ENCODE data around the gene B4GALT5. TPM values are rescaled to one million over a fixed set of nuclear protein-coding genes. Genes with fewer than 3 reads are reported as not detected.

The B4GALT5 gene
- polyA plus RNA-seq, 1 of the 3 experiments (the other 2 are of a cell fraction): 35.1 TPM

GRCh38 chr20:49599746-49600113 is 113.9 kb downstream of the B4GALT5 start:
- ChIA-PET CTCF (interaction anchor here (1.3 to 18.3 kb wide), 4 partner anchors 9 to 246 kb away, joined by 4 to 556 read pairs (median 12); no protein-coding TSS in a partner anchor), POLR2A (no interaction called here)
- DNase-seq: no peak
- Histone ChIP-seq H3K4me1 (ENCODE audit: control insufficient read depth in 1 of 2, insufficient read depth in 2 of 2, low read depth in 1 of 2, low read length in 1 of 2) (peaks cover 0 to 5% of the 10 kb centered on the region in 2 experiments; a peak in 1 of 4 replicates), H3K9ac (no peak overlapping the region), H3K27ac (ENCODE audit: low read depth in 2 of 2, low read length in 1 of 2) (no peak overlapping the region), H3K4me2 (no peak overlapping the region), H3K27me3 (ENCODE audit: insufficient read depth) (no peaks in the 10 kb centered on the region), H3K9me2 (no peaks in the 10 kb centered on the region), H3K36me3 (replicated peaks in 1 of 2; ENCODE audit: control insufficient read depth in 1 of 2, insufficient read depth in 2 of 2, low read length in 1 of 2) (no peaks in the 10 kb centered on the region), H3K4me3 (ENCODE audit: low read depth in 2 of 2, low read length in 1 of 2) (no peak overlapping the region), H3F3A (replicated peaks; ENCODE audit: insufficient read depth) (no peaks in the 10 kb centered on the region), H3K9me3 (no peaks in the 10 kb centered on the region), H2AFZ (ENCODE audit: low read depth) (no peak overlapping the region), H4K20me1 (ENCODE audit: insufficient read depth) (no peaks in the 10 kb centered on the region), H3K79me2 (ENCODE audit: insufficient read depth) (no peaks in the 10 kb centered on the region)
- no peak for TF ChIP-seq GABPA (IDR thresholded peaks at IDR 0.05; ENCODE audit: low read depth)
- WGBS (ENCODE audit: low lambda C conversion rate): 86% methylated on average over 4 of the region's 4 CpGs

- no peak overlapping the region for H2AFZ ChIP-seq (ENCODE audit: low read depth)
- POLR2A ChIA-PET: no interaction called here
- CTCF ChIA-PET: interaction anchor here (1.0 to 3.2 kb wide), 5 partner anchors 10 to 278 kb away, joined by 3 to 16 read pairs (median 4); no protein-coding TSS in a partner anchor
- H3K79me2 ChIP-seq (ENCODE audit: insufficient read depth): no peaks in the 10 kb centered on the region
- no peaks in the 10 kb centered on the region for H3K9me2 ChIP-seq
- H3K4me2 ChIP-seq: no peak overlapping the region
- no peaks in the 10 kb centered on the region for H3K36me3 ChIP-seq (replicated peaks in 1 of 2; ENCODE audit: control insufficient read depth in 1 of 2, insufficient read depth in 2 of 2, low read length in 1 of 2)
- H3F3A ChIP-seq (replicated peaks; ENCODE audit: insufficient read depth): no peaks in the 10 kb centered on the region
- no peaks in the 10 kb centered on the region for H3K27me3 ChIP-seq (ENCODE audit: insufficient read depth)
- no peak overlapping the region for H3K27ac ChIP-seq (ENCODE audit: low read depth in 2 of 2, low read length in 1 of 2)
- H3K4me3 ChIP-seq (ENCODE audit: low read depth in 2 of 2, low read length in 1 of 2): no peak overlapping the region
- H3K9me3 ChIP-seq: no peaks in the 10 kb centered on the region
- H4K20me1 ChIP-seq (ENCODE audit: insufficient read depth): no peaks in the 10 kb centered on the region
- H3K4me1 ChIP-seq (ENCODE audit: control insufficient read depth in 1 of 2, insufficient read depth in 2 of 2, low read depth in 1 of 2, low read length in 1 of 2): peaks cover 0 to 5% of the 10 kb centered on the region in 2 experiments; a peak in 1 of 4 replicates
- H3K9ac ChIP-seq: no peak overlapping the region
- 84% methylated on average over 4 of the region's 4 CpGs for WGBS (ENCODE audit: low lambda C conversion rate)
- no peak for DNase-seq
- no peak for TF ChIP-seq SIN3A (IDR thresholded peaks at IDR 0.05; ENCODE audit: borderline replicate concordance, low read depth, low read length)
- TF ChIP-seq JUND (IDR thresholded peaks at IDR 0.05): no peak
- no peak for TF ChIP-seq YY1 (IDR thresholded peaks at IDR 0.05; ENCODE audit: low read depth)
- no peak for TF ChIP-seq FOXJ3 (CRISPR knock-in tag; IDR thresholded peaks at IDR 0.05)
- no peak for TF ChIP-seq TEAD4 (IDR thresholded peaks at IDR 0.05; ENCODE audit: borderline replicate concordance, insufficient read depth)
- no peak for TF ChIP-seq TCF12 (IDR thresholded peaks at IDR 0.05)
- no peak for TF ChIP-seq RCOR1 (IDR thresholded peaks at IDR 0.05; ENCODE audit: low read length)
- no peak for TF ChIP-seq RXRA (IDR thresholded peaks at IDR 0.05; ENCODE audit: borderline replicate concordance, low read depth)
- TF ChIP-seq NFIC (IDR thresholded peaks at IDR 0.05; ENCODE audit: borderline replicate concordance): no peak
- no peak for TF ChIP-seq CTCF (IDR thresholded peaks at IDR 0.05)
- no peak for TF ChIP-seq EZH2phosphoT487 (IDR thresholded peaks at IDR 0.05; ENCODE audit: borderline replicate concordance, low read depth)
Measured at GRCh38 chr20:49597825-49598395, 115.8 kb downstream of the B4GALT5 start.

Measured in SK-N-SH (cell line).